ENCODE measurements around the gene ATP8A2. TPM values are rescaled to one million over a fixed set of nuclear protein-coding genes. Genes with fewer than 3 reads are reported as not detected.

Gene ATP8A2
- total RNA-seq, 1 experiment from 2014 or later: not detected

- DNase-seq (ENCODE audit: low read depth): no peak
- in situ Hi-C loops (cut with HindIII; ENCODE audit: low pct_unique_long_range_greater_than_20kb, low sequenced_read_pairs): no loop called here
These were observed 6.8 kb downstream of the ATP8A2 start for GRCh38 chr13:25378528-25378927.

GRCh38 chr13:25379011-25379410 lies 7.2 kb downstream of the ATP8A2 start:
- in situ Hi-C loops (cut with HindIII; ENCODE audit: low pct_unique_long_range_greater_than_20kb, low sequenced_read_pairs): no loop called here

GRCh38 chr13:25380082-25380481 lies 8.3 kb downstream of the ATP8A2 start:
- in situ Hi-C loops (cut with HindIII; ENCODE audit: low pct_unique_long_range_greater_than_20kb, low sequenced_read_pairs): no loop called here

More at GRCh38 chr13:25379011-25379410, 7.2 kb downstream of the ATP8A2 start:
- DNase-seq (ENCODE audit: low read depth): no peak

GRCh38 chr13:25380741-25381324 lies 9.1 kb downstream of the ATP8A2 start:
- no peak for DNase-seq (ENCODE audit: low read depth)
- in situ Hi-C loops (cut with HindIII; ENCODE audit: low pct_unique_long_range_greater_than_20kb, low sequenced_read_pairs): no loop called here

More at GRCh38 chr13:25380082-25380481, 8.3 kb downstream of the ATP8A2 start:
- peak; percentile 10 for DNase-seq (ENCODE audit: low read depth)

GRCh38 chr13:25384758-25385410 lies 13.1 kb downstream of the ATP8A2 start:
- in situ Hi-C loops (cut with HindIII; ENCODE audit: low pct_unique_long_range_greater_than_20kb, low sequenced_read_pairs): no loop called here
- no peak for DNase-seq (ENCODE audit: low read depth)

GRCh38 chr13:25391932-25392331 lies 20.2 kb downstream of the ATP8A2 start:
- in situ Hi-C loops (cut with HindIII; ENCODE audit: low pct_unique_long_range_greater_than_20kb, low sequenced_read_pairs): no loop called here
- DNase-seq (ENCODE audit: low read depth): no peak

GRCh38 chr13:25394402-25395060 lies 22.8 kb downstream of the ATP8A2 start:
- DNase-seq (ENCODE audit: low read depth): no peak
- in situ Hi-C loops (cut with HindIII; ENCODE audit: low pct_unique_long_range_greater_than_20kb, low sequenced_read_pairs): no loop called here

GRCh38 chr13:25397763-25398162 lies 26.0 kb downstream of the ATP8A2 start:
- in situ Hi-C loops (cut with HindIII; ENCODE audit: low pct_unique_long_range_greater_than_20kb, low sequenced_read_pairs): no loop called here
- no peak for DNase-seq (ENCODE audit: low read depth)

- in situ Hi-C loops (cut with HindIII; ENCODE audit: low pct_unique_long_range_greater_than_20kb, low sequenced_read_pairs): no loop called here
- DNase-seq (ENCODE audit: low read depth): no peak
These were observed 29.2 kb downstream of the ATP8A2 start for GRCh38 chr13:25400925-25401324.

- in situ Hi-C loops (cut with HindIII; ENCODE audit: low pct_unique_long_range_greater_than_20kb, low sequenced_read_pairs): no loop called here
- no peak for DNase-seq (ENCODE audit: low read depth)
These were observed 30.2 kb downstream of the ATP8A2 start for GRCh38 chr13:25401958-25402357.

- in situ Hi-C loops (cut with HindIII; ENCODE audit: low pct_unique_long_range_greater_than_20kb, low sequenced_read_pairs): no loop called here
- DNase-seq (ENCODE audit: low read depth): peak; percentile 10
These were observed 34.6 kb downstream of the ATP8A2 start for GRCh38 chr13:25406377-25406776.

GRCh38 chr13:25409938-25410337 lies 38.2 kb downstream of the ATP8A2 start:
- DNase-seq (ENCODE audit: low read depth): no peak
- in situ Hi-C loops (cut with HindIII; ENCODE audit: low pct_unique_long_range_greater_than_20kb, low sequenced_read_pairs): no loop called here

- in situ Hi-C loops (cut with HindIII; ENCODE audit: low pct_unique_long_range_greater_than_20kb, low sequenced_read_pairs): no loop called here
- no peak for DNase-seq (ENCODE audit: low read depth)
These were observed 43.5 kb downstream of the ATP8A2 start for GRCh38 chr13:25415241-25415640.

- in situ Hi-C loops (cut with HindIII; ENCODE audit: low pct_unique_long_range_greater_than_20kb, low sequenced_read_pairs): no loop called here
- DNase-seq (ENCODE audit: low read depth): no peak
These were observed 45.8 kb downstream of the ATP8A2 start for GRCh38 chr13:25417535-25417934.

- in situ Hi-C loops (cut with HindIII; ENCODE audit: low pct_unique_long_range_greater_than_20kb, low sequenced_read_pairs): no loop called here
- DNase-seq (ENCODE audit: low read depth): no peak
These were observed 48.4 kb downstream of the ATP8A2 start for GRCh38 chr13:25420161-25420560.

GRCh38 chr13:25421612-25422011 lies 49.8 kb downstream of the ATP8A2 start:
- in situ Hi-C loops (cut with HindIII; ENCODE audit: low pct_unique_long_range_greater_than_20kb, low sequenced_read_pairs): no loop called here
- no peak for DNase-seq (ENCODE audit: low read depth)

- in situ Hi-C loops (cut with HindIII; ENCODE audit: low pct_unique_long_range_greater_than_20kb, low sequenced_read_pairs): no loop called here
- DNase-seq (ENCODE audit: low read depth): no peak
These were observed 50.4 kb downstream of the ATP8A2 start for GRCh38 chr13:25422153-25422552.

- no peak for DNase-seq (ENCODE audit: low read depth)
- in situ Hi-C loops (cut with HindIII; ENCODE audit: low pct_unique_long_range_greater_than_20kb, low sequenced_read_pairs): no loop called here
These were observed 52.1 kb downstream of the ATP8A2 start for GRCh38 chr13:25423831-25424230.

GRCh38 chr13:25429466-25429865 lies 57.7 kb downstream of the ATP8A2 start:
- DNase-seq (ENCODE audit: low read depth): peak; percentile 28
- in situ Hi-C loops (cut with HindIII; ENCODE audit: low pct_unique_long_range_greater_than_20kb, low sequenced_read_pairs): no loop called here

- in situ Hi-C loops (cut with HindIII; ENCODE audit: low pct_unique_long_range_greater_than_20kb, low sequenced_read_pairs): no loop called here
- DNase-seq (ENCODE audit: low read depth): no peak
These were observed 60.9 kb downstream of the ATP8A2 start for GRCh38 chr13:25432691-25433090.
